ENCODE data around the gene PRKD2. TPM values are rescaled to one million over a fixed set of nuclear protein-coding genes. Genes with fewer than 3 reads are reported as not detected.
A peak's percentile ranks its signal among the peaks of the same experiment; 100 is the strongest.

Gene PRKD2
- total RNA-seq, 1 experiment from 2014 or later = 88.5 TPM

- H3F3A ChIP-seq (ENCODE audit: insufficient read depth, low read depth) = peaks cover 7% of the 10 kb centered on the region; the same call in 1 of the 2 replicates
- TF ChIP-seq EZH2 (IDR thresholded peaks at IDR 0.05; ENCODE audit: low read depth) (no peak), CTCF (conservative IDR thresholded peaks at IDR 0.05) (no peak)
- POLR2A ChIA-PET (ENCODE audit: unreplicated experiment) = no interaction called here
- CTCF ChIA-PET = no interaction called here
- no peak overlapping the region for H3K27ac ChIP-seq
- no peak overlapping the region for H3K4me3 ChIP-seq
- intact Hi-C loops (cut with micrococcal nuclease; ENCODE audit: unreplicated experiment) = no loop called here
- H3K79me2 ChIP-seq (ENCODE audit: low read depth) = no peaks in the 10 kb centered on the region
- H3K9me2 ChIP-seq (ENCODE audit: insufficient read depth) = no peaks in the 10 kb centered on the region
- no peaks in the 10 kb centered on the region for H3K36me3 ChIP-seq (ENCODE audit: low read depth)
- H3K27me3 ChIP-seq (ENCODE audit: insufficient read depth, low read depth) = peaks cover 11% of the 10 kb centered on the region
- H2AFZ ChIP-seq = no peak overlapping the region
- no TSS peak for BruUV-seq (replicated peaks)
- H3K4me2 ChIP-seq = no peak overlapping the region
- H3K4me1 ChIP-seq (replicated peaks; ENCODE audit: insufficient read depth) = peaks cover 5% of the 10 kb centered on the region; the same call in 1 of the 2 replicates
- DNase-seq = no peak
- no peaks in the 10 kb centered on the region for H3K9me3 ChIP-seq (ENCODE audit: insufficient read depth, low read depth)
- H4K20me1 ChIP-seq (ENCODE audit: insufficient read depth) = no peaks in the 10 kb centered on the region
Measured at GRCh38 chr19:46626446-46626845, 90.5 kb downstream of the PRKD2 start.

GRCh38 chr19:46625731-46626130 is 91.2 kb downstream of the PRKD2 start:
- intact Hi-C loops (cut with micrococcal nuclease; ENCODE audit: unreplicated experiment) = no loop called here
- no peak overlapping the region for H3K27ac ChIP-seq
- ChIA-PET CTCF (no interaction called here), POLR2A (ENCODE audit: unreplicated experiment) (no interaction called here)
- H3K79me2 ChIP-seq (ENCODE audit: low read depth) = no peaks in the 10 kb centered on the region
- 0 out of 2 replicates have a peak, but pooled peaks cover 4% of the 10 kb centered on the region for H3K27me3 ChIP-seq (ENCODE audit: insufficient read depth, low read depth)
- no peak overlapping the region for H3K4me2 ChIP-seq
- peaks cover 7% of the 10 kb centered on the region; the same call in 1 of the 2 replicates for H3F3A ChIP-seq (ENCODE audit: insufficient read depth, low read depth)
- TF ChIP-seq EZH2 (IDR thresholded peaks at IDR 0.05; ENCODE audit: low read depth) (no peak), CTCF (conservative IDR thresholded peaks at IDR 0.05) (no peak)
- no peaks in the 10 kb centered on the region for H3K9me3 ChIP-seq (ENCODE audit: insufficient read depth, low read depth)
- DNase-seq = no peak
- H3K4me1 ChIP-seq (replicated peaks; ENCODE audit: insufficient read depth) = peaks cover 5% of the 10 kb centered on the region; the same call in 1 of the 2 replicates
- no peaks in the 10 kb centered on the region for H3K9me2 ChIP-seq (ENCODE audit: insufficient read depth)
- BruUV-seq (replicated peaks) = no TSS peak
- no peaks in the 10 kb centered on the region for H4K20me1 ChIP-seq (ENCODE audit: insufficient read depth)
- H3K36me3 ChIP-seq (ENCODE audit: low read depth) = no peaks in the 10 kb centered on the region
- no peak overlapping the region for H2AFZ ChIP-seq
- H3K4me3 ChIP-seq = no peak overlapping the region

- TF ChIP-seq CTCF (conservative IDR thresholded peaks at IDR 0.05) = no peak
- TF ChIP-seq EZH2 (IDR thresholded peaks at IDR 0.05; ENCODE audit: low read depth) = no peak
- Histone ChIP-seq H3K36me3 (ENCODE audit: low read depth) (no peaks in the 10 kb centered on the region), H3K79me2 (ENCODE audit: low read depth) (no peaks in the 10 kb centered on the region), H3K4me3 (no peak within 1 kb of the TSS), H3K4me1 (replicated peaks; ENCODE audit: insufficient read depth) (peaks cover 5% of the 10 kb centered on the region; the same call in 1 of the 2 replicates), H3K27ac (no peak within 1 kb of the TSS), H3K9me3 (ENCODE audit: insufficient read depth, low read depth) (no peaks in the 10 kb centered on the region), H2AFZ (no peak within 1 kb of the TSS), H3K27me3 (ENCODE audit: insufficient read depth, low read depth) (no peaks in the 10 kb centered on the region), H3F3A (ENCODE audit: insufficient read depth, low read depth) (peaks cover 7% of the 10 kb centered on the region; the same call in 1 of the 2 replicates), H3K9me2 (ENCODE audit: insufficient read depth) (no peaks in the 10 kb centered on the region), H3K4me2 (0 out of 2 replicates have a peak within 1 kb of the TSS, but pooled peaks have one; percentile 0), H4K20me1 (ENCODE audit: insufficient read depth) (no peaks in the 10 kb centered on the region)
- no peak for DNase-seq
- CTCF ChIA-PET = no interaction called here
- intact Hi-C loops (cut with micrococcal nuclease; ENCODE audit: unreplicated experiment) = no loop called here
- POLR2A ChIA-PET (ENCODE audit: unreplicated experiment) = interaction anchor here (0.6 kb wide), 1 partner anchor 24 kb away, joined by 8 read pairs; the partner anchor contains the start of gene CALM3
- BruUV-seq (replicated peaks) = no TSS peak
Measured at GRCh38 chr19:46624958-46625661, 91.8 kb downstream of the PRKD2 start, which contains the start of gene PTGIR. TSS of gene PTGIR (minus strand) at chr19:46625089. CDS start at chr19:46624225, 864 bp downstream.

Small RNAs within 50 kb of the gene (microRNA-seq; reads per million reads assigned to microRNA genes)
- gene MIR320E (ENCODE audit: borderline number of aligned reads, borderline replicate concordance) = 9.4 reads per million, percentile 16 among the genes with 10 or more reads in this experiment

Other genes starting within 250 kb of the PRKD2 start
- not detected in 2 replicates for gene PNMA8A, start 245.6 kb downstream of the PRKD2 start, total RNA-seq (2021)
- gene PNMA8B, start 221.2 kb downstream of the PRKD2 start, total RNA-seq (2021) = not detected in 2 replicates
- gene CALM3, start 115.8 kb downstream of the PRKD2 start, total RNA-seq (2021) = 211 and 239 TPM in 2 replicates
- gene PTGIR, start 92.0 kb downstream of the PRKD2 start, total RNA-seq (2021) = 0.28 TPM in 1 of 2 replicates, not detected in the other
- not detected in 2 replicates for gene GNG8, start 80.9 kb downstream of the PRKD2 start, total RNA-seq (2021)
- 0.13 TPM in 1 of 2 replicates, not detected in the other for gene DACT3, start 55.9 kb downstream of the PRKD2 start, total RNA-seq (2021)
- 7.6 and 10.6 TPM in 2 replicates for gene FKRP, start 28.9 kb upstream of the PRKD2 start, total RNA-seq (2021)
- gene STRN4, start 29.3 kb upstream of the PRKD2 start, total RNA-seq (2021) = 93.3 and 131 TPM in 2 replicates
- gene SLC1A5, start 71.5 kb upstream of the PRKD2 start, total RNA-seq (2021) = 218 and 264 TPM in 2 replicates
- gene AP2S1, start 133.7 kb upstream of the PRKD2 start, total RNA-seq (2021) = 332 and 411 TPM in 2 replicates
- 87.8 and 104 TPM in 2 replicates for gene ARHGAP35, start 143.9 kb upstream of the PRKD2 start, total RNA-seq (2021)